H9 (cell line): ENCODE data around the gene IL6R. TPM values are rescaled to one million over a fixed set of nuclear protein-coding genes. Genes with fewer than 3 reads are reported as not detected.

Experiments used
- DNase-seq: peaks from one replicate; pipeline ENCODE4 v3.0.0-alpha.2; 2017
- H2AFZ ChIP-seq: one replicate; pipeline ENCODE4 v1.6.1; 2013; ENCODE audit warnings: mild to moderate bottlenecking, low read length, control low read depth, moderate library complexity
- H2AK5ac ChIP-seq: 2 replicates; pipeline ENCODE4 v1.6.1; 2013; ENCODE audit warnings: low read length, control low read depth, mixed read lengths; ENCODE audit not compliant: insufficient read length
- H2BK120ac ChIP-seq: one replicate; pipeline ENCODE4 v1.6.1; 2013; ENCODE audit warnings: low read depth, mild to moderate bottlenecking, low read length, control low read depth, inconsistent platforms; ENCODE audit not compliant: poor library complexity, severe bottlenecking
- H2BK12ac ChIP-seq: 2 replicates; pipeline ENCODE4 v1.6.1; 2013; ENCODE audit warnings: low read length, control low read depth, mixed read lengths, low read depth; ENCODE audit not compliant: insufficient read length
- H2BK15ac ChIP-seq: 2 replicates; pipeline ENCODE4 v1.6.1; 2013; ENCODE audit warnings: low read depth, low read length, control low read depth
- H2BK20ac ChIP-seq: one replicate; pipeline ENCODE4 v1.6.1; 2013; ENCODE audit warnings: low read depth, mild to moderate bottlenecking, low read length, control low read depth, inconsistent platforms; ENCODE audit not compliant: poor library complexity, severe bottlenecking
- H2BK5ac ChIP-seq: 2 replicates; pipeline ENCODE4 v1.6.1; 2013; ENCODE audit warnings: low read length, control low read depth, mixed read lengths; ENCODE audit not compliant: insufficient read length
- H3K14ac ChIP-seq: 2 replicates; pipeline ENCODE4 v1.6.1; 2013; ENCODE audit warnings: low read length, control low read depth; ENCODE audit not compliant: insufficient read depth
- H3K18ac ChIP-seq: 2 replicates; pipeline ENCODE4 v1.6.1; 2013; ENCODE audit warnings: low read depth, mild to moderate bottlenecking, mixed read lengths, low read length, control low read depth; ENCODE audit not compliant: insufficient read length
- H3K23ac ChIP-seq: 2 replicates; pipeline ENCODE4 v1.6.1; 2013; ENCODE audit warnings: low read length, control low read depth, mixed read lengths, low read depth; ENCODE audit not compliant: insufficient read length
- H3K23me2 ChIP-seq: 2 replicates; pipeline ENCODE4 v1.6.1; 2013; ENCODE audit warnings: low read depth, mild to moderate bottlenecking, mixed read lengths, low read length, control low read depth; ENCODE audit not compliant: insufficient read length, poor library complexity, severe bottlenecking
- H3K27ac ChIP-seq: 2 replicates; pipeline ENCODE4 v1.5.1; 2013; ENCODE audit warnings: low read length, control low read depth, mixed read lengths, low read depth; ENCODE audit not compliant: insufficient read length
- H3K27me3 ChIP-seq: 2 replicates; pipeline ENCODE4 v1.6.1; 2013; ENCODE audit warnings: low read length, control low read depth, inconsistent platforms; ENCODE audit not compliant: insufficient read depth
- H3K4ac ChIP-seq: 2 replicates; pipeline ENCODE4 v1.6.1; 2013; ENCODE audit warnings: low read depth, mild to moderate bottlenecking, control low read depth, inconsistent platforms, low read length, moderate library complexity
- H3K4me1 ChIP-seq: 2 replicates; pipeline ENCODE4 v1.6.1; 2013; ENCODE audit warnings: low read length, control low read depth, inconsistent platforms; ENCODE audit not compliant: insufficient read depth
- H3K4me2 ChIP-seq: 2 replicates; pipeline ENCODE4 v1.6.1; 2013; ENCODE audit warnings: low read length, control low read depth, mixed read lengths; ENCODE audit not compliant: insufficient read length, insufficient read depth
- H3K56ac ChIP-seq: 2 replicates; pipeline ENCODE4 v1.6.1; 2013; ENCODE audit warnings: low read depth, mild to moderate bottlenecking, mixed read lengths, low read length, control low read depth; ENCODE audit not compliant: insufficient read length
- H3K79me1 ChIP-seq: 2 replicates; pipeline ENCODE4 v1.6.1; 2013; ENCODE audit warnings: low read depth, mild to moderate bottlenecking, moderate library complexity, low read length, control low read depth, inconsistent platforms; ENCODE audit not compliant: insufficient read depth, poor library complexity, severe bottlenecking
- H3K79me2 ChIP-seq: 2 replicates; pipeline ENCODE4 v1.6.1; 2013; ENCODE audit warnings: low read length, control low read depth, inconsistent platforms; ENCODE audit not compliant: insufficient read depth
- H3K9ac ChIP-seq: 2 replicates; pipeline ENCODE4 v1.6.1; 2013; ENCODE audit warnings: low read length, control low read depth, mixed read lengths; ENCODE audit not compliant: insufficient read length; ENCODE audit errors: extremely low read depth
- H3K9me3 ChIP-seq: one replicate; pipeline ENCODE4 v1.6.1; 2013; ENCODE audit warnings: low read depth, low read length, inconsistent platforms; ENCODE audit not compliant: control insufficient read depth
- H3T11ph ChIP-seq: one replicate; pipeline ENCODE4 v1.6.1; 2013; ENCODE audit warnings: mild to moderate bottlenecking, low read length, control low read depth, inconsistent platforms
- H4K20me1 ChIP-seq: one replicate; pipeline ENCODE4 v1.6.1; 2013; ENCODE audit not compliant: control insufficient read depth, insufficient read length, insufficient read depth
- H4K5ac ChIP-seq: 2 replicates; pipeline ENCODE4 v1.6.1; 2013; ENCODE audit warnings: low read depth, mild to moderate bottlenecking, mixed read lengths, low read length, control low read depth; ENCODE audit not compliant: insufficient read length
- H4K8ac ChIP-seq: replicated peaks from 2 replicates; pipeline ENCODE4 v1.6.1; 2013; ENCODE audit warnings: low read length, control low read depth, mixed read lengths, low read depth; ENCODE audit not compliant: insufficient read length
- H4K91ac ChIP-seq: 2 replicates; pipeline ENCODE4 v1.6.1; 2013; ENCODE audit warnings: low read depth, mild to moderate bottlenecking, moderate library complexity, mixed read lengths, low read length, control low read depth; ENCODE audit not compliant: insufficient read length
- H3K27ac Mint-ChIP-seq, 3 experiments: 2 replicates in 2 of 3; 3 replicates in 1 of 3; pipeline ENCODE4 v1.8.0; 2020 to 2021; ENCODE audit warnings: mixed read lengths in 3 of 3, mild to moderate bottlenecking in 1 of 3, moderate library complexity in 1 of 3
- H3K27me3 Mint-ChIP-seq: 2 replicates; pipeline ENCODE4 v1.8.0; 2021; ENCODE audit warnings: low read depth, mild to moderate bottlenecking, moderate library complexity, mixed read lengths
- H3K36me3 Mint-ChIP-seq, 3 experiments: 2 replicates in 2 of 3; 3 replicates in 1 of 3; pipeline ENCODE4 v1.8.0; 2020 to 2021; ENCODE audit warnings: low read depth in 3 of 3, mixed read lengths in 3 of 3; ENCODE audit not compliant: insufficient read depth in 1 of 3
- H3K4me1 Mint-ChIP-seq, 2 experiments: 2 replicates each; pipeline ENCODE4 v1.8.0; 2020; ENCODE audit warnings: mixed read lengths in 2 of 2
- H3K4me3 Mint-ChIP-seq, 2 experiments: 2 replicates in 1 of 2; 3 replicates in 1 of 2; pipeline ENCODE4 v1.8.0; 2020 to 2021; ENCODE audit warnings: mild to moderate bottlenecking in 2 of 2, mixed read lengths in 2 of 2, moderate library complexity in 1 of 2
- H3K9me3 Mint-ChIP-seq, 2 experiments: 2 replicates in 1 of 2; 3 replicates in 1 of 2; pipeline ENCODE4 v1.8.0; 2020; ENCODE audit warnings: mild to moderate bottlenecking in 2 of 2, mixed read lengths in 2 of 2, moderate library complexity in 1 of 2
- CTCF ChIP-seq: fragments of 200-600 bp; sonication (generic); conservative IDR thresholded peaks from 3 replicates; pipeline ENCODE4 v1.8.0; 2021; ENCODE audit warnings: antibody characterized with exemption, mild to moderate bottlenecking
- WGBS: extraction: QIAGEN DNeasy Blood & Tissue Kit; methylation state at CpG from one replicate; pipeline ENCODE4 v1.1.7; 2013; ENCODE audit warnings: missing lambda C conversion rate, low lambda C conversion rate, mixed read lengths; ENCODE audit not compliant: insufficient read length; ENCODE audit errors: extremely low coverage; 5-methylcytosine and 5-hydroxymethylcytosine counted together
- total RNA-seq: library from RNA; stranded (reverse); gene quantifications from 2 replicates; pipeline ENCODE4 v1.2.1, GENCODE V29; 2021

Gene IL6R
- total RNA-seq, 1 experiment from 2014 or later: 1.7 TPM

GRCh38 chr1:154358519-154358918, 46.6 kb upstream of the IL6R start:
- Histone ChIP-seq H3K18ac (no peak overlapping the region), H3K23me2 (no peaks in the 10 kb centered on the region), H3K9ac (no peak overlapping the region), H2BK120ac (no peak overlapping the region), H4K8ac (no peak overlapping the region), H3T11ph (no peak overlapping the region), H2AFZ (no peak overlapping the region), H3K9me3 (no peaks in the 10 kb centered on the region), H4K20me1 (no peaks in the 10 kb centered on the region), H3K79me1 (no peaks in the 10 kb centered on the region), H2BK15ac (no peak overlapping the region), H3K27me3 (no peaks in the 10 kb centered on the region), H2BK20ac (no peak overlapping the region), H3K23ac (no peak overlapping the region), H3K4me1 (no peaks in the 10 kb centered on the region; the same call in 1 of the 2 replicates), H4K91ac (no peak overlapping the region), H2BK12ac (no peak overlapping the region), H3K56ac (no peak overlapping the region), H2AK5ac (no peak overlapping the region), H3K14ac (no peak overlapping the region), H4K5ac (no peak overlapping the region), H3K4me2 (no peak overlapping the region), H3K79me2 (no peaks in the 10 kb centered on the region), H3K27ac (no peak overlapping the region), H2BK5ac (no peak overlapping the region), H3K4ac (no peak overlapping the region)
- peaks cover 7 to 11% of the 10 kb centered on the region in 2 experiments for H3K9me3 Mint-ChIP-seq
- peaks cover 9% of the 10 kb centered on the region for H3K27me3 Mint-ChIP-seq
- H3K4me1 Mint-ChIP-seq: peaks cover 14 to 16% of the 10 kb centered on the region in 2 experiments
- no CpG with 5 or more reads among the region's 8 CpGs for WGBS
- no peak for TF ChIP-seq CTCF
- DNase-seq: no peak
- H3K4me3 Mint-ChIP-seq: no peak overlapping the region
- H3K36me3 Mint-ChIP-seq: peaks cover 0 to 5% (median 0%) of the 10 kb centered on the region in 3 experiments; a peak in 3 of 7 replicates
- H3K27ac Mint-ChIP-seq: no peak overlapping the region
